Measurements from ENCODE around the gene MZT1. TPM values are rescaled to one million over a fixed set of nuclear protein-coding genes. Genes with fewer than 3 reads are reported as not detected.
"Not testable (repeated sequence)": the region's sequence is repeated elsewhere in the genome, so short reads cannot be mapped to it uniquely, and the experiment has no call there.

MZT1 gene
- total RNA-seq, 1 donor: 23.4 TPM

- TF ChIP-seq CTCF (IDR thresholded peaks at IDR 0.05; ENCODE audit: insufficient read depth, low read length): no peak
- no peak for DNase-seq (ENCODE audit: low read depth)
- H3K4me3 ChIP-seq (ENCODE audit: low read depth, low read length): no peak overlapping the region
Observed at GRCh38 chr13:72751220-72751619, 23.8 kb upstream of the MZT1 start.

DNA sequence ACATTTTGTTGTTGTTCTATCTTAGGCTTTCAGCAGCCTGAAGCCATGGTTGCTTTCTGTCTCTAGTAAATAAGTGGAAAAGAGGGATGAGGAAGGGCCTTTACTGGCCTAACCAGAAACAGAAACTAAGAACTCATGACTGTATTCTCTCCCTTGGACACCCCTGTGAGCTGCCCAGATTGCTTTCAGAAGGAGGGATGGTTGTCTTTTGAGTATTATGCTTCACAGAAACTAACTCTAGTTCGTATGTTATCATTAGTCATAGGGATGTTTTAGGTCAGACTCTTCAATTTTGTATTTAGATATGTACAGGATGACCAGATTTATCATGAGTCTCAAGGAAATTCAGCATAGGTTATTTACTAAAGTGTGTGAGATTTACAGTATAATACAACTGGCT lies 17.8 kb upstream of the MZT1 start:
- DNase-seq (ENCODE audit: low read depth): no peak
- no peak overlapping the region for H3K4me3 ChIP-seq (ENCODE audit: low read depth, low read length)
- TF ChIP-seq CTCF (IDR thresholded peaks at IDR 0.05; ENCODE audit: insufficient read depth, low read length): no peak

DNA sequence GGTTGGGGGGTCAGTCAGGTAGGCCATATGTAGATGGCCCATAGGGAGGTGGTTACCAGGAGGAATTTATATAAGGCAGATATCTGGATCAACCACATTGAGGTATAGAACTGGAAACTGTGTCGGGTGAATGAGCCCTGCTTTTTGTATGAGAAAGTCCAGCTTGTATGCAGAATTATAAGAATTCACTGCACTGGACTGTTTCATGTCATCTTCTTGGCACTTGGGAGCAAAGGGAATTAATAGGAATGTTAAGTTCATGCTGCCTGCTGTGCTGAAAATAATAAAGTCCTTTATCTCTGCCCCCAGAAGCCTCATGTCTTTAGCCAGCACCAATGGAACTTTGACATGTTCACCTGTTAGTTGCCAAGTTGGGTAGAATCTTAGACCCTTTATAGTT lies 12.6 kb upstream of the MZT1 start:
- no peak for DNase-seq (ENCODE audit: low read depth)
- H3K4me3 ChIP-seq (ENCODE audit: low read depth, low read length): no peak overlapping the region
- no peak for TF ChIP-seq CTCF (IDR thresholded peaks at IDR 0.05; ENCODE audit: insufficient read depth, low read length)

DNA sequence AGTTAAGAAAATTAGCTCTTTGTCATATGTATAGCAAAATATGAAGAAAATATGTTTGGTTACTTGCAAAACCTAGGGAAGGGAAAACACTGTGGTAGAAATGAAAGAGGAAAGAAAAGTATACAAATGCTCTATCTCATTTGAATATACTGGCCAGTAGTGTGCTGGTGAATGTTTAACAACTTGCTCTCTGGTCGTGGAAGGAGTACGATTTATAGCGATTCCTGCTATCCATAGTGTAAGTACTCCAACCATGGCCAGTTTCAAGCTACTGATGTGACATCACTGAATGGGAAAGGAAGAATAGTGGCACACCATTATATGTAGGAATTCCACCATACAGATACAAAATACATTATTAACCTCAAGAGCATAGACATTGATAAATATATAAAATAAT lies 9.6 kb upstream of the MZT1 start:
- no peak overlapping the region for H3K4me3 ChIP-seq (ENCODE audit: low read depth, low read length)
- no peak for DNase-seq (ENCODE audit: low read depth)
- TF ChIP-seq CTCF (IDR thresholded peaks at IDR 0.05; ENCODE audit: insufficient read depth, low read length): no peak

- TF ChIP-seq CTCF (IDR thresholded peaks at IDR 0.05; ENCODE audit: insufficient read depth, low read length): no peak
- peak overlapping the region; percentile 98 for H3K4me3 ChIP-seq (ENCODE audit: low read depth, low read length)
- DNase-seq (ENCODE audit: low read depth): no peak
Observed at GRCh38 chr13:72728290-72728605, 819 bp upstream of the MZT1 start.

DNA sequence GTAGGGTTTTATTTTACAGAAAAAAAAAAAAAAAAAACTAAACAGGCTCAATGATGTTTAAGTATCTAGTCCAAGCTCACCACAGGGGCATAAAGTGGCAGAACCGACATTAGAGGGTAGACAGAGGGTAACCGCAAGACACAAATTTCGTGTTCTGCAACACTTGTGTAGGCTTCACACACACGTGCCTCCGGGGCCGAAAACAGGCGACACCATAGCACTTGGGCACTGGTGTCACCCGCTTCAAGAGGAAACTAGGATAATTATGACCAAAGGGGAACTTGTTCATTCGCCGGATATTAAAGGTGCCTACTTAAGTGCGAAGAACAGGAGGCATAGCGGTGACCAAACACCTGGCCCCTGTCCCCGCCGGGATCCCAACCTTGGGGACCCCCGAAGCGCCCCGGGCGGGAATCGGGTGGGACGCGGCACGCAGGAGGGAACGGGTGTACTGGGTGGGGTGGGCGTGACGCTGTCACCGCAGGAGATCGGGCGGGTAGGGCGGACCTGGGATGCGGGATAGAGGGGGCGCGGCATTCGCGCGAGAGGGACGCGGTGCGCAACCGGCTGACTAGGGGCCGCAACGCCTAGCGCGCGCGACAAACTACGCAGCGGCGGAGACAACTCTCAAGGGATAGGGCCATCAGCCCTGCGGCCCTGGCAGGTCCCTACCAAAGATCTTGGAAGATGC lies 558 bp downstream of the MZT1 start:
- DNase-seq (ENCODE audit: low read depth): peak; percentile 10
- no peak for TF ChIP-seq CTCF (IDR thresholded peaks at IDR 0.05; ENCODE audit: insufficient read depth, low read length)
- H3K4me3 ChIP-seq (ENCODE audit: low read depth, low read length): peak overlapping the region; percentile 98

GRCh38 chr13:72726185-72726584 lies 1.2 kb downstream of the MZT1 start:
- H3K4me3 ChIP-seq (ENCODE audit: low read depth, low read length): peak overlapping the region; percentile 98
- not testable (repeated sequence) for DNase-seq (ENCODE audit: low read depth)
